Measurements from ENCODE around the gene AK2. TPM values are rescaled to one million over a fixed set of nuclear protein-coding genes. Genes with fewer than 3 reads are reported as not detected.

Gene AK2
- total and polyA plus RNA-seq, 2 donors (not counting 3 experiments of a cell fraction or from before 2014, with no cell fraction given): 107 to 134 TPM

DNA sequence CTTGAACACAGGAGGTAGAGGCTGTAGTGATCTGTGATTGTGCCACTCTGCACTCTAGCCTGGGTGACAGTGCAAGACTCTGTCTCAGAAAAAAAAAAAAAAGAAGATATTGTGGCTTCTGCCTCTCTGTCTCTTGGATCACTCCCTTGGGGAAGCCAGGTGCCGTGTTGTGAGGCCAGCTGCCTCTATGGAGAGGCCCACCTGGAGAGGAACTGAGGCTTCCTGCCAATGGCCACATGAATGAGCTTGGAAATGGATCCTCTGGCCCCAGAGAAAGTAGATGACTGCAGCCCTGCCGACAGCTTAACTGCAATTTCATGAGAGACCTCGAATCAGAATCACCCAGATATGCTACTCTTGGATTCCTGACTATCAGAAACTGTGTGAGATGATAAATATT is 19.7 kb upstream of the AK2 start:
- H3K9me1 ChIP-seq (replicated peaks; ENCODE audit: control insufficient read depth, extremely low read depth, insufficient read depth, low read length): no peaks in the 10 kb centered on the region
- intact Hi-C loops (cut with micrococcal nuclease) (no loop called here), dilution Hi-C loops (cut with MboI; ENCODE audit: extremely low pct_ligation_motif_present, low sequenced_read_pairs) (no loop called here)
- no peak overlapping the region for H2AFZ ChIP-seq (ENCODE audit: low read depth, low read length)
- TF ChIP-seq, protein P1, sequence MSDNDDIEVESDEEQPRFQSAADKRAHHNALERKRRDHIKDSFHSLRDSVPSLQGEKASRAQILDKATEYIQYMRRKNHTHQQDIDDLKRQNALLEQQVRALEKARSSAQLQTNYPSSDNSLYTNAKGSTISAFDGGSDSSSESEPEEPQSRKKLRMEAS (IDR thresholded peaks at IDR 0.05; ENCODE audit: insufficient read depth, insufficient read length): no peak
- TF ChIP-seq FOS (IDR thresholded peaks at IDR 0.05; ENCODE audit: borderline replicate concordance, insufficient read depth, low read length): no peak
- TF ChIP-seq MYC (IDR thresholded peaks at IDR 0.05; ENCODE audit: low read depth, low read length): no peak
- no peak for TF ChIP-seq POLR2AphosphoS5 (IDR thresholded peaks at IDR 0.05; ENCODE audit: insufficient read depth, low read depth, low read length)
- TF ChIP-seq EZH2 (IDR thresholded peaks at IDR 0.05; ENCODE audit: borderline replicate concordance, low read depth, low read length, severe bottlenecking): no peak
- TF ChIP-seq POLR2A (IDR thresholded peaks at IDR 0.05; ENCODE audit: low read depth, low read length): no peak
- no peak for TF ChIP-seq JUN (IDR thresholded peaks at IDR 0.05; ENCODE audit: borderline replicate concordance, insufficient read depth, insufficient read length, low read depth)
- TF ChIP-seq, protein P2, sequence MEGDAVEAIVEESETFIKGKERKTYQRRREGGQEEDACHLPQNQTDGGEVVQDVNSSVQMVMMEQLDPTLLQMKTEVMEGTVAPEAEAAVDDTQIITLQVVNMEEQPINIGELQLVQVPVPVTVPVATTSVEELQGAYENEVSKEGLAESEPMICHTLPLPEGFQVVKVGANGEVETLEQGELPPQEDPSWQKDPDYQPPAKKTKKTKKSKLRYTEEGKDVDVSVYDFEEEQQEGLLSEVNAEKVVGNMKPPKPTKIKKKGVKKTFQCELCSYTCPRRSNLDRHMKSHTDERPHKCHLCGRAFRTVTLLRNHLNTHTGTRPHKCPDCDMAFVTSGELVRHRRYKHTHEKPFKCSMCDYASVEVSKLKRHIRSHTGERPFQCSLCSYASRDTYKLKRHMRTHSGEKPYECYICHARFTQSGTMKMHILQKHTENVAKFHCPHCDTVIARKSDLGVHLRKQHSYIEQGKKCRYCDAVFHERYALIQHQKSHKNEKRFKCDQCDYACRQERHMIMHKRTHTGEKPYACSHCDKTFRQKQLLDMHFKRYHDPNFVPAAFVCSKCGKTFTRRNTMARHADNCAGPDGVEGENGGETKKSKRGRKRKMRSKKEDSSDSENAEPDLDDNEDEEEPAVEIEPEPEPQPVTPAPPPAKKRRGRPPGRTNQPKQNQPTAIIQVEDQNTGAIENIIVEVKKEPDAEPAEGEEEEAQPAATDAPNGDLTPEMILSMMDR (IDR thresholded peaks at IDR 0.05; ENCODE audit: extremely low read depth in 1 of 2, insufficient read depth in 1 of 2, low read depth in 1 of 2, low read length in 2 of 2): no peak
- TF ChIP-seq GATA2 (IDR thresholded peaks at IDR 0.05; ENCODE audit: insufficient read depth, insufficient read length, low read depth, low read length): no peak
- H3K9me3 ChIP-seq (replicated peaks; ENCODE audit: control insufficient read depth, insufficient read depth, low read length): no peaks in the 10 kb centered on the region
- no peak overlapping the region for H3K4me2 ChIP-seq (ENCODE audit: insufficient read depth, low read length)
- ChIA-PET CTCF (interaction anchor here (0.9 to 4.6 kb wide), 11 partner anchors 9 to 180 kb away, joined by 3 to 72 read pairs (median 5); no protein-coding TSS in a partner anchor), POLR2A (no interaction called here)
- DNase-seq (ENCODE audit: low read depth, low spot score) (no peak), FAIRE-seq (no peak)
- H3K79me2 ChIP-seq (ENCODE audit: control insufficient read depth, insufficient read depth, low read length): no peaks in the 10 kb centered on the region
- H3K36me3 ChIP-seq (ENCODE audit: control insufficient read depth in 2 of 2, extremely low read depth in 1 of 2, insufficient read depth in 2 of 2, low read length in 2 of 2): no peaks in the 10 kb centered on the region
- H3K27me3 ChIP-seq (ENCODE audit: control insufficient read depth in 2 of 2, insufficient read depth in 2 of 2, low read length in 2 of 2): no peaks in the 10 kb centered on the region
- H3K4me3 ChIP-seq (replicated peaks in 1 of 3; ENCODE audit: insufficient read depth in 1 of 3, low read depth in 1 of 3, low read length in 3 of 3): no peak overlapping the region
- no peak overlapping the region for H3K9ac ChIP-seq (replicated peaks; ENCODE audit: extremely low read depth, insufficient read depth, low read length)
- H4K20me1 ChIP-seq (replicated peaks; ENCODE audit: control insufficient read depth, extremely low read depth, insufficient read depth, low read length): no peaks in the 10 kb centered on the region
- BruUV-seq (replicated peaks): no TSS peak
- no peak overlapping the region for H3K27ac ChIP-seq (ENCODE audit: insufficient read depth, low read depth, low read length)
- peaks cover 2% of the 10 kb centered on the region for H3K4me1 ChIP-seq (ENCODE audit: control insufficient read depth, extremely low read depth, insufficient read depth, low read length)
